H1 (cell line): ENCODE results near the gene HIP1. TPM values are rescaled to one million over a fixed set of nuclear protein-coding genes. Genes with fewer than 3 reads are reported as not detected.

Source experiments
- ATF2 ChIP-seq: IDR thresholded peaks from 2 replicates; pipeline ENCODE4 v1.6.1; 2012; ENCODE audit warnings: low read length, inconsistent platforms
- CHD1 ChIP-seq: IDR thresholded peaks from 2 replicates; pipeline ENCODE4 v1.6.1; 2012; ENCODE audit warnings: low read depth, low read length, improper control_type of control experiment
- EGR1 ChIP-seq: IDR thresholded peaks from 2 replicates; pipeline ENCODE4 v1.6.1; 2011; ENCODE audit warnings: low read depth, low read length, borderline replicate concordance
- FOSL1 ChIP-seq: IDR thresholded peaks from 2 replicates; pipeline ENCODE4 v1.6.1; 2011; ENCODE audit warnings: mild to moderate bottlenecking, low read depth, low read length, moderate library complexity; ENCODE audit not compliant: insufficient read depth
- HDAC2 ChIP-seq, 2 experiments: fragments of 300-600 bp in 1 of 2; sonication (generic) in 1 of 2; IDR thresholded peaks; 2 replicates each; pipeline ENCODE4 v1.6.1; 2011 to 2012; ENCODE audit warnings: low read depth in 2 of 2, low read length in 2 of 2, mild to moderate bottlenecking in 2 of 2, moderate library complexity in 2 of 2, borderline replicate concordance in 1 of 2, inconsistent platforms in 1 of 2
- JUN ChIP-seq: IDR thresholded peaks from 2 replicates; pipeline ENCODE4 v1.6.1; 2011; ENCODE audit warnings: low read depth, mild to moderate bottlenecking, improper control_type of control experiment, low read length
- KDM5A ChIP-seq: fragments of 200-600 bp; IDR thresholded peaks from 2 replicates; pipeline ENCODE4 v1.7.1; 2012; ENCODE audit warnings: mild to moderate bottlenecking, low read length, inconsistent platforms, mixed read lengths
- POLR2A ChIP-seq, 2 experiments: IDR thresholded peaks; 1 replicate in 1 of 2; 2 replicates in 1 of 2; pipeline ENCODE4 v1.6.1; 2011; ENCODE audit warnings: low read depth in 2 of 2, low read length in 2 of 2, mild to moderate bottlenecking in 2 of 2; ENCODE audit errors: control extremely low read depth in 1 of 2
- SIN3A ChIP-seq, 2 experiments: IDR thresholded peaks in 1 of 2; conservative IDR thresholded peaks in 1 of 2; 2 replicates each; pipeline ENCODE4 v1.6.1; 2011 to 2012; ENCODE audit warnings: low read length in 2 of 2, improper control_type of control experiment in 1 of 2, low read depth in 1 of 2, mild to moderate bottlenecking in 1 of 2
- TCF12 ChIP-seq: IDR thresholded peaks from 2 replicates; pipeline ENCODE4 v1.6.1; 2011; ENCODE audit warnings: low read depth, mild to moderate bottlenecking, low read length
- ZNF274 ChIP-seq: IDR thresholded peaks from 2 replicates; pipeline ENCODE4 v1.7.0; 2012; ENCODE audit warnings: low read length, borderline replicate concordance; ENCODE audit errors: extremely low read depth
- polyA plus RNA-seq, 7 experiments: library from polyadenylated mRNA; depleted of rRNA in 3 of 7; stranded (reverse) in 5 of 7; unstranded in 2 of 7; fragments of >200 nt in 5 of 7; fragments of 200-250 nt in 2 of 7; gene quantifications; 1 replicate in 5 of 7; 2 replicates in 1 of 7; 4 replicates in 1 of 7; pipeline versions ENCODE4 v1.2.1 to v1.2.3, GENCODE V29; 2011 to 2013; ENCODE audit warnings: missing spikeins in 2 of 7, mixed read lengths in 2 of 7
- total RNA-seq: library from RNA; stranded (reverse); fragmentation: NEBNext Ultra II Directional; extraction: Animal tissue kit (Norgen Biotek cat#: 25700); gene quantifications from 2 replicates; pipeline ENCODE4 v1.2.1, GENCODE V29; 2021

Gene HIP1
- total and polyA plus RNA-seq, 2 of the 8 experiments (the other 6 are each of a cell fraction or from before 2014, with no cell fraction given), result 51.8 to 108 TPM

GRCh38 chr7:75565132-75565837 lies 173.5 kb downstream of the HIP1 start (continued):
- TF ChIP-seq POLR2A (IDR thresholded peaks at IDR 0.05; ENCODE audit: control extremely low read depth in 1 of 2, low read depth in 2 of 2, low read length in 2 of 2) (no peak), FOSL1 (no peak), TCF12 (no peak), SIN3A (conservative IDR thresholded peaks at IDR 0.05 in 1 of 2, IDR thresholded peaks at IDR 0.05 in 1 of 2; ENCODE audit: low read depth in 1 of 2, low read length in 2 of 2) (no peak), KDM5A (no peak), ZNF274 (no peak), ATF2 (no peak), JUN (no peak), HDAC2 (IDR thresholded peaks at IDR 0.05; ENCODE audit: borderline replicate concordance in 1 of 2, low read depth in 2 of 2, low read length in 2 of 2) (no peak), CHD1 (no peak), EGR1 (no peak)
- TF ChIP-seq, all 59 proteins: peak for 0
